ENCODE data around the gene ERC2.

Gene ERC2

DNA sequence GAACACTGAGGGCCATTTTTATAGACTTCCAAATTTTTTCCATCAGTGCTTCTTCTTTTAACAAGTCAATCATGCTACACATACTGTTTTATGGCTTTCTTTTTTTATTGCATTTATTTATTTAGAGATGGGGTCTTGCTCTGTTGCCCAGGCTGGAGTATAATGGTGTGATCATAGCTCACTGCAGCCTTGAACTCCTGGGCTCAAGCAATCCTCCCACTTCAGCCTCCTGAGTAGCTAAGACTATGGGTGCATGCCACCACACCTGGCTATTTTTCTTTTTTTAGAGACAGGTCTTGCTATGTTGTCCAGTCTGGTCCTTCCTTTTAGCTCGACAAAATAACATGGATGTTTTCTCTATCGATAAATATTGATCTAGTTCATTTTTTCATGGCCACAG lies 555.4 kb downstream of the ERC2 start:
- TF ChIP-seq, protein P1, sequence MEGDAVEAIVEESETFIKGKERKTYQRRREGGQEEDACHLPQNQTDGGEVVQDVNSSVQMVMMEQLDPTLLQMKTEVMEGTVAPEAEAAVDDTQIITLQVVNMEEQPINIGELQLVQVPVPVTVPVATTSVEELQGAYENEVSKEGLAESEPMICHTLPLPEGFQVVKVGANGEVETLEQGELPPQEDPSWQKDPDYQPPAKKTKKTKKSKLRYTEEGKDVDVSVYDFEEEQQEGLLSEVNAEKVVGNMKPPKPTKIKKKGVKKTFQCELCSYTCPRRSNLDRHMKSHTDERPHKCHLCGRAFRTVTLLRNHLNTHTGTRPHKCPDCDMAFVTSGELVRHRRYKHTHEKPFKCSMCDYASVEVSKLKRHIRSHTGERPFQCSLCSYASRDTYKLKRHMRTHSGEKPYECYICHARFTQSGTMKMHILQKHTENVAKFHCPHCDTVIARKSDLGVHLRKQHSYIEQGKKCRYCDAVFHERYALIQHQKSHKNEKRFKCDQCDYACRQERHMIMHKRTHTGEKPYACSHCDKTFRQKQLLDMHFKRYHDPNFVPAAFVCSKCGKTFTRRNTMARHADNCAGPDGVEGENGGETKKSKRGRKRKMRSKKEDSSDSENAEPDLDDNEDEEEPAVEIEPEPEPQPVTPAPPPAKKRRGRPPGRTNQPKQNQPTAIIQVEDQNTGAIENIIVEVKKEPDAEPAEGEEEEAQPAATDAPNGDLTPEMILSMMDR (IDR thresholded peaks at IDR 0.05; ENCODE audit: low read depth, low read length, missing control alignments), result no peak

DNA sequence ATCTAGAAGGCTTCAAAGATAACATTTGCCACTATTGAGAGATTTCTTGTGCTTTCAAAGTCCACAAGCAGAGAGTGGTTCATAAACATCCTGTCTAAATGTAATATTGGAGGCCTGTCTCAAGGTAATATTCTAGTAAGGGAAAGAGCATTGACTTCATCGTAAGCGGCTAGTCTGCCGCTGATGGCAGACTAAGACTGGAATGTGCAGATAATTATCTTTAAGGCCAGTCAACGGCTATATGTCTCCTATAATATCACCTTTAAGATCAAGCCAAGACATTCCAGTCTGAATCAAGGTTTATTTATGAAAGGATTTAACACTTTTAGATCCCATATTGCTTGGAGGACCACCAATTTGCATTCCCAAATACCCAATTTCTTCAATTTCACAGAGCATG lies 557.0 kb downstream of the ERC2 start:
- TF ChIP-seq, protein P1 (IDR thresholded peaks at IDR 0.05; ENCODE audit: low read depth, low read length, missing control alignments), result no peak
- H3K4me3 ChIP-seq (replicated peaks; ENCODE audit: low read depth, low read length), result no peak overlapping the region
- no peak for DNase-seq (ENCODE audit: extremely low read depth, low read depth)

More for the DNA sequence above, 555.4 kb downstream of the ERC2 start:
- no peak overlapping the region for H3K4me3 ChIP-seq (replicated peaks; ENCODE audit: low read depth, low read length)
- DNase-seq (ENCODE audit: extremely low read depth, low read depth), result no peak

DNA sequence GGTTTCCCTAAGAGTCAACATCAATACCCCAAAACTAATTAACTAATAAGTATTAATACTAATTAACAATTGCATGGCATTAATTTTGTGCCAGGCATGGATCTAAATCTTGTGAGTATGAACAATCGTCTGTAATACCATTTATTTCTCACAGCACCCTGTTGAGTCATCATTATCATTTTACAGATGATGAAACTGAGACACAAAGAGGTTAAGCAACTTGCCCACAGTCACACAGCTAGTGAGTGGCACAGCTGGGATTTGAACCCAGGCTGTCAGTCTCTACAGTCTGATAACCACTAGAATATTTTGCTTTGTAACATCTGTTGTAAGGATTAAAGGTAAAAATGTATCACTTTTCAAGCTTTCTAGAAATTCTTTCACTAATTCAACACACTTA lies 557.7 kb downstream of the ERC2 start:
- TF ChIP-seq, protein P1 (IDR thresholded peaks at IDR 0.05; ENCODE audit: low read depth, low read length, missing control alignments), result no peak
- H3K4me3 ChIP-seq (replicated peaks; ENCODE audit: low read depth, low read length), result no peak overlapping the region
- no peak for DNase-seq (ENCODE audit: extremely low read depth, low read depth)

DNA sequence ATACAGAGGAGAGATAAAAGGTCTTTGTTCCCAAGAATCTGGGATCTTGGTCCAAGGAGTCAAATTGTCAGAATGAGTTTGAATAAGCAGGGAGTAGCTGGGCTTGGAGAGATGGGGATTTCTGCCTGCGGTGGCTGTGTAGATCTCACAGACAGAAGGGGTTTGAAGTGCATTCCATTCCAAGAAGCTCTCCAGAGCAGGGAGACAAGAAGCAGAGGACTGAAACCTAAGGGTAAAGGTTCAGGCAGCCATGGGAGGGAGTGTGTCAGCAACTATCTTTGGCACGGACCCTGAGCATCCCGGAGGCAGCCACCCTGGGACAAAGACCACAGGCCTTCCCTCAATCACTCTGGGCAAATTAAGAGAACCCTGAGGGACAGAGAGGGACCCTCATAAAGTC lies 558.9 kb downstream of the ERC2 start:
- TF ChIP-seq, protein P1 (IDR thresholded peaks at IDR 0.05; ENCODE audit: low read depth, low read length, missing control alignments), result no peak
- H3K4me3 ChIP-seq (replicated peaks; ENCODE audit: low read depth, low read length), result no peak overlapping the region
- DNase-seq (ENCODE audit: extremely low read depth, low read depth), result no peak

DNA sequence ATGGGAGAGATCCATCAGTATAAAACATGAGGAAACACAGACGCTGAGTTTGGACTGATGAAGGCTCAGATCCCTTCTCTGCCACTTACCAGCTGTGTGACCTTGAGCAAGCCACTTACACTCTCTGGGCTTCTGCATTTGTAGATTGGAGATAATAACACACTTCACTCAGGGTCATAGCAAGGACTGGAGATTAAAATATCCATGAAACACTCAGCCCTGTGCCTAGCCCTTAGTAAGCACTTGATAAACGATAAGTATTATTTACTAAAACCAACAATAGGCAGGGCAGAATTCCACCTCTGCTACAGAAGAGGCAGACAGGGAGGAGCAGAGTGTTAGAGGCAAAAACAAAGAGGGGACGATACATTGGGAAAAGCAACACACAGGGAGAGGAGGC lies 560.7 kb downstream of the ERC2 start:
- DNase-seq (ENCODE audit: extremely low read depth, low read depth), result no peak
- H3K4me3 ChIP-seq (replicated peaks; ENCODE audit: low read depth, low read length), result no peak overlapping the region
- TF ChIP-seq, protein P1 (IDR thresholded peaks at IDR 0.05; ENCODE audit: low read depth, low read length, missing control alignments), result no peak

DNA sequence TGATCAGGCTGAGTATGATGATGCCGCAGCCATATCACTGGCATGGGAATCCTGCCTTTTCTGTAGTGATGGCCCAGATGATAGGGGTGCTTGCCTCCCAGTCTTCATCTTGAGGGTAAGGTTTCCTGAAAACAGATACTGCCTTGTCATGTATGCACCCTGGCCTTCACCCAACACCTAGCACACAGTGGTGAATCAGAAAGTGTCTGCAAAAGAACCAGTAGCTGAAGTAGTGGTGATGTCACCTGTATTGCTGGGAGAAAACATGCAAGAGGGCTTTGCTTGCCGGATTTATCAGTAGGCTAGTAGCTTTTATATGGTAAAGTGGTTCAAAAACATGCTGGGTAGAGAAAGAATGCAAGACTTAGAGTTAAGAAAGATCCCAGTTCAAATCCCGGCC lies 561.4 kb downstream of the ERC2 start:
- TF ChIP-seq, protein P1 (IDR thresholded peaks at IDR 0.05; ENCODE audit: low read depth, low read length, missing control alignments), result no peak
- no peak overlapping the region for H3K4me3 ChIP-seq (replicated peaks; ENCODE audit: low read depth, low read length)
- no peak for DNase-seq (ENCODE audit: extremely low read depth, low read depth)

DNA sequence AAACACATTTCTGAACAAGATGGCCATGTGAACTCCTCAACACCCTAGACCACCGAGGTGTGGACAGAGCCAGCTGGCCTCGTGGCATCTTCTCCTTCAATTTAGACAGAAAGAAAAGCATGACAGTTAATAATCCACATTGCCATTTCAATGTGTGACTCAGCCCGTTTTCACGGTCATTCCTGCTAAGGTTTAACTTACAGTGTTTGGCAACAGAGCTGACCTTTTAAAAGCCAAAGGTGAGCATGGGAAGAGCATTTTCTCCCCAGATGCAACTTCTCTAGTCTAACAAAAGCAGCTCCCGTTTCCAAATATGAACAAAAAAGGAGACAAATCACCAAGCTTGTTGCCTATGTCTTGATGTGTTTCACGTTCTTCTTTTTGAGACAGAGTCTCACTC lies 563.6 kb downstream of the ERC2 start:
- no peak for DNase-seq (ENCODE audit: extremely low read depth, low read depth)
- TF ChIP-seq, protein P1 (IDR thresholded peaks at IDR 0.05; ENCODE audit: low read depth, low read length, missing control alignments), result no peak
- no peak overlapping the region for H3K4me3 ChIP-seq (replicated peaks; ENCODE audit: low read depth, low read length)
